PC-3 (cell line): ENCODE data around the gene HOMEZ.

Experiments used
- EZH2 ChIP-seq: fragments of 300-600 bp; sonication (generic); IDR thresholded peaks from one replicate; pipeline ENCODE4 v1.6.1; 2017; ENCODE audit warnings: antibody characterized with exemption, mild to moderate bottlenecking, low read length; ENCODE audit not compliant: unreplicated experiment
- EZH2phosphoT487 ChIP-seq: fragments of 300-600 bp; sonication (generic); IDR thresholded peaks from 2 replicates; pipeline ENCODE4 v1.6.1; 2018; ENCODE audit warnings: mild to moderate bottlenecking, antibody characterized with exemption, low read length, borderline replicate concordance
- TF ChIP-seq, protein P1 (sequence below): fragments of 300-600 bp; sonication (generic); conservative IDR thresholded peaks from 2 replicates; pipeline ENCODE4 v1.5.1; 2017; ENCODE audit warnings: antibody characterized with exemption, low read depth, mild to moderate bottlenecking, low read length

DNA sequence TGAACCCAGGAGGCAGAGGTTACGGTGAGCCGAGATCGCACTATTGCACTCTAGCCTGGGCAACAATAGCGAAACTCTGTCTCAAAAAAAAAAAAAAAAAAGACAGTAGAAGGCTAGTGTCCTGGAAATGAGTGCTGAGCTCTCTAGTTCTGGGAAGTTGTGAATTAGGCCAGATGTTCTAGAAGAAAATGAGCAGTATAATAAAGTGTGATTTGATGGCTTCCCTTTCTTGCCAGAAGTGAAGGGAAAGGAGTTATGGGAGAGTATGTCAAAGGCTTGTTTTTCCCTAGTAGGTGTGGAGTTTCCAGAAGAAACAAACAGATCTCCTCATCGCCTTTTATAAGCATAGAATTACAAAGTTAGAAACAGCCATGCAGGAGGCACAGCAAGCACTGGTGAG, 27.7 kb downstream of the HOMEZ start:
- TF ChIP-seq EZH2phosphoT487 = no peak
- TF ChIP-seq, protein P1, sequence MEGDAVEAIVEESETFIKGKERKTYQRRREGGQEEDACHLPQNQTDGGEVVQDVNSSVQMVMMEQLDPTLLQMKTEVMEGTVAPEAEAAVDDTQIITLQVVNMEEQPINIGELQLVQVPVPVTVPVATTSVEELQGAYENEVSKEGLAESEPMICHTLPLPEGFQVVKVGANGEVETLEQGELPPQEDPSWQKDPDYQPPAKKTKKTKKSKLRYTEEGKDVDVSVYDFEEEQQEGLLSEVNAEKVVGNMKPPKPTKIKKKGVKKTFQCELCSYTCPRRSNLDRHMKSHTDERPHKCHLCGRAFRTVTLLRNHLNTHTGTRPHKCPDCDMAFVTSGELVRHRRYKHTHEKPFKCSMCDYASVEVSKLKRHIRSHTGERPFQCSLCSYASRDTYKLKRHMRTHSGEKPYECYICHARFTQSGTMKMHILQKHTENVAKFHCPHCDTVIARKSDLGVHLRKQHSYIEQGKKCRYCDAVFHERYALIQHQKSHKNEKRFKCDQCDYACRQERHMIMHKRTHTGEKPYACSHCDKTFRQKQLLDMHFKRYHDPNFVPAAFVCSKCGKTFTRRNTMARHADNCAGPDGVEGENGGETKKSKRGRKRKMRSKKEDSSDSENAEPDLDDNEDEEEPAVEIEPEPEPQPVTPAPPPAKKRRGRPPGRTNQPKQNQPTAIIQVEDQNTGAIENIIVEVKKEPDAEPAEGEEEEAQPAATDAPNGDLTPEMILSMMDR = no peak
- no peak for TF ChIP-seq EZH2
